ENCODE measurements around the gene PRELP. TPM values are rescaled to one million over a fixed set of nuclear protein-coding genes. Genes with fewer than 3 reads are reported as not detected.

The PRELP gene
- total and polyA plus RNA-seq, 11 donors: 3.6 to 61.9 (median 13.6) TPM

GRCh38 chr1:203492748-203493130, 17.1 kb downstream of the PRELP start:
- ATAC-seq: no peak
- 85 to 92% (median 87%) methylated on average over 6 of the region's 6 CpGs for WGBS, 4 donors
- TF ChIP-seq POLR2A (IDR thresholded peaks at IDR 0.05): no peak
- TF ChIP-seq CTCF (IDR thresholded peaks at IDR 0.05): no peak
- intact Hi-C loops (cut with DNase I): no loop called here
- Histone ChIP-seq H3K27ac (no peak overlapping the region), H3K27me3 (no peaks in the 10 kb centered on the region), H3K4me1 (peaks cover 0 to 11% (median 4%) of the 10 kb centered on the region in 12 donors), H3K9me3 (no peaks in the 10 kb centered on the region), H3K4me3 (no peak overlapping the region), H3K36me3 (no peaks in the 10 kb centered on the region)
- DNase-seq: no peak

- 83 to 92% (median 89%) methylated on average over 5 of the region's 5 CpGs for WGBS, 4 donors
- TF ChIP-seq CTCF (IDR thresholded peaks at IDR 0.05) (no peak), POLR2A (IDR thresholded peaks at IDR 0.05) (no peak)
- Histone ChIP-seq H3K9me3 (no peaks in the 10 kb centered on the region), H3K27me3 (no peaks in the 10 kb centered on the region), H3K4me3 (no peak within 1 kb of the TSS), H3K27ac (no peak within 1 kb of the TSS), H3K4me1 (peaks cover 0 to 4% (median 0%) of the 10 kb centered on the region in 12 donors), H3K36me3 (no peaks in the 10 kb centered on the region)
- intact Hi-C loops (cut with DNase I): no loop called here
- DNase-seq (no peak), ATAC-seq (no peak)
These were observed 18.3 kb downstream of the PRELP start, which contains the start of gene OPTC for GRCh38 chr1:203493901-203494300. TSS of gene OPTC (plus strand) at chr1:203494153. CDS start at chr1:203496006, 1,853 bp downstream.

GRCh38 chr1:203495845-203496244, 20.2 kb downstream of the PRELP start:
- Histone ChIP-seq H3K27ac (no peak overlapping the region), H3K4me1 (peaks cover 0 to 4% (median 0%) of the 10 kb centered on the region in 12 donors), H3K9me3 (no peaks in the 10 kb centered on the region), H3K4me3 (no peak overlapping the region), H3K36me3 (no peaks in the 10 kb centered on the region), H3K27me3 (no peaks in the 10 kb centered on the region)
- no peak for ATAC-seq
- TF ChIP-seq CTCF (IDR thresholded peaks at IDR 0.05) (no peak), POLR2A (IDR thresholded peaks at IDR 0.05) (no peak)
- intact Hi-C loops (cut with DNase I): no loop called here
- DNase-seq: no peak
- 75 to 83% (median 79%) methylated on average over 7 of the region's 7 CpGs for WGBS, 4 donors

- ATAC-seq (no peak), DNase-seq (no peak)
- no peak overlapping the region for H3K27ac ChIP-seq
- TF ChIP-seq CTCF (IDR thresholded peaks at IDR 0.05): no peak
- no peak overlapping the region for H3K4me3 ChIP-seq
- no peaks in the 10 kb centered on the region for H3K9me3 ChIP-seq
- H3K36me3 ChIP-seq: no peaks in the 10 kb centered on the region
- 74 to 97% (median 94%) methylated on average over 5 of the region's 5 CpGs for WGBS, 4 donors
- intact Hi-C loops (cut with DNase I): no loop called here
- no peaks in the 10 kb centered on the region for H3K27me3 ChIP-seq
- H3K4me1 ChIP-seq: no peaks in the 10 kb centered on the region
These were observed 21.7 kb downstream of the PRELP start for GRCh38 chr1:203497269-203497777.
